Fibroblast of the conjunctiva (primary cell): ENCODE data around the gene NFIB.

Experiments
- DNase-seq: peaks from one replicate; pipeline ENCODE4 v3.0.0-alpha.2; 2010; ENCODE audit warnings: low read depth

NFIB gene

DNA sequence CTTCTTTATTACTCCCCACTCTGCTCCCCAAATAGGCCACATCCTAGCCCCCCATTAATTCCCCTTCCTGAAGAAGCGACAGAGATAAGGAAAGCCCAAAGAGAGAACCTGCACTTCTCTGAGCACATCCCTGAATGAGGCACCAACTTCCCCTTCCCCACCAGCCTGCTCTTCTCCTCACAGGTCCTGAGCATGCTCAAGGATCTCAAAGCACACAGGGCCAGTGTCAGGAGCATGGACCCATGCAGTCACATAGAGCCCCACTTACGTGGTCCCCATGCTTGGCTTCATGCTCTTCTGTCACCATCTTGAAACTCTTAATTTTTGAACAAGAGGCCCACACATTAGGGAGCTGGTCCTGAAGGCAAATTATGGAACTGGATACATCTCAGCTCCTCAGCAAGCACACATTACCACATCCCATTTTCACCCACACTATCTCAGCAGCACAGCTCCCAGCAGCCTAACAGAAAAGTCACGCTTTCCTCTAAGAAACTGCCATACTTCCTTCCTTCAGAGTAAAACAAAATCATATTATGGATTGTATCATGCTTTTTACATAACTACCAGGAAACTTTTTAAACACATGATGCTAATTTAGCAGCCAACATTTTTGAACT is 99.8 kb downstream of the NFIB start:
- no peak for DNase-seq

DNA sequence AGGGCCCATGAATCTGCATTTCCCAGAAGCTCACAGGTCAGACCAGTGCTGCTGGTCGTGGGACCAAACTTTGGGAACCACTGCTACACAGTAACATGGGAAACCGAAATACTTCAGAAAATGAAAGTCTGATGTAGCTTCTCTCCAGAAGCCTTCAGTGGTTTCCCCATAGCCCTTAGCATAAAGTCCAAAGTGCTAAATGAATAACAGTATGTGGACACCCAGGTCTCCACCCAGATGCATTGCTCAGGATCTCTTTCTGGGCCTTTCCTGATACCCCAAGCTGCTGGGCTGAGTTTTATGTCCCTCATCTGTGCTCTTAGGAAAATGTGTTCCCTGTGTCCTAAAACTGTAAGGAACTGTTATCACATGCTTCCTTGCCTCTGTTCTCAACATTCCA is 100.4 kb downstream of the NFIB start:
- no peak for DNase-seq

DNA sequence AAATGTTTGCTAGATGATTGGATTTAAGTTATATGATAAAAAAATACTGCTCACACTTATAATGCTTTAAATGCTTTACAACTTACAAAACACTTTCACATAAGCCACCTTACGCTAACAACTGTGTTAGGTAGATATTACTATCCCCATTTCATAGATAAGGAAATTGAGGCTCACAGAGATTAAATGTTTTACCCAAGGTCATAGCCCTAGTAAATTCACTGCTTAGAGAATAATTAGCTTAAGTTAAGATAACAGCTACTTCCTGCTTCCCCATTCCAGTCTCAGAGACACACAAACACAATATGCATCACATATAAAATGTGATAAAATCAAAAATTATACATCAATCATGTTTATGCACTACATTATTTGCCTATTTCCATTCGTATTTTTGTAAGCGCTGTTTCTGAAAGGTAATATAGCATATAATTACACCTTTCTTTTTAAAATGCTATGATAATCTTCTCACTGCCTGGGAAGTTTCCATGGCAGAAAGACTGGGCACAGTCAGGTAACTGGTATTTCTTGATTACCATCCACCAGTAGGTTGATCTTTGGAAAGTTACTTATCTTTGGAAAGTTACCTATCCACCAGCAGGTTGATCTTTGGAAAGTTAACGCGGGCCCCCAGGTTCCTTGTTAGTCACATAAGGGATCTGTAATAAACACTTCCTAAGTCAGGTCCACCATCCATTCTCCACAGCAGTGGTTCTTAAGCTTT is 101.1 kb downstream of the NFIB start:
- no peak for DNase-seq

GRCh38 chr9:14212077-14212476 is 101.9 kb downstream of the NFIB start:
- no peak for DNase-seq

DNA sequence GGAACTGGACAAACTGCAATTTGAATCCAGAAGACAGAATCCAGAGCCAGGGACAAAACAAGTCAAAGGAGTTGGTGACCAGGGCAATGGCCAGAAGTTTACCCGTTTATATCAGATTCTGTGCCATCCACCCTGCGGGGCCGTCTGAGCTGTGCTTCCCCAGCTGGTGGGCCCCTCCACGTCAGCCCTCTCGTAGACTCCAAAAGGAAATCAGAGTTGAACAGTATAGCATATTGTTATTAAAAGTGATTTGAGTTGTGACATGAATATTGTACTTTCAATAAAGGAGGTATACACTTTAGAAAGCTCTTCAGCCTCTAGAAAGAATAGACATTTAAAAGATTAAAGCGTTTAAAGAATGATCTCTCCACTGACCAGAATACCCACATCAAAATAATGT is 102.4 kb downstream of the NFIB start:
- DNase-seq = no peak

DNA sequence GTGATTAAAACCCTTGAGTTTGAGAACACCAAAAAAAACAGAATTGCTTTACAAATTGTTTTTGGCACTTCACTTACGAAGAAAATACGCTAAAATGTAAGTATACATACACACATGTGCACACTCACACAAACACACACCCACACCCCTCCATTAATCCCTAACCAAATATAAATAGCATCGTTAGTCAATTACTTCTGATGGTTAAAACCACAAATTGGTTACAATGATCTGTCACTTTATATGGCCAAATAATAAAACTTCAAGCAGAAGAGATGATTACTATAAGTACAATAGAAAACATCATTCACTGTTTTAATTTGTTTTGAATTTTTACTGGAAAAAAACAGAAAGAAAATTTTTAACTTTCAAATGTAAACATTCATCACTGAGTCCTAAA is 103.5 kb downstream of the NFIB start:
- no peak for DNase-seq

- no peak for DNase-seq
These were observed 104.3 kb downstream of the NFIB start for GRCh38 chr9:14209399-14210345.

DNA sequence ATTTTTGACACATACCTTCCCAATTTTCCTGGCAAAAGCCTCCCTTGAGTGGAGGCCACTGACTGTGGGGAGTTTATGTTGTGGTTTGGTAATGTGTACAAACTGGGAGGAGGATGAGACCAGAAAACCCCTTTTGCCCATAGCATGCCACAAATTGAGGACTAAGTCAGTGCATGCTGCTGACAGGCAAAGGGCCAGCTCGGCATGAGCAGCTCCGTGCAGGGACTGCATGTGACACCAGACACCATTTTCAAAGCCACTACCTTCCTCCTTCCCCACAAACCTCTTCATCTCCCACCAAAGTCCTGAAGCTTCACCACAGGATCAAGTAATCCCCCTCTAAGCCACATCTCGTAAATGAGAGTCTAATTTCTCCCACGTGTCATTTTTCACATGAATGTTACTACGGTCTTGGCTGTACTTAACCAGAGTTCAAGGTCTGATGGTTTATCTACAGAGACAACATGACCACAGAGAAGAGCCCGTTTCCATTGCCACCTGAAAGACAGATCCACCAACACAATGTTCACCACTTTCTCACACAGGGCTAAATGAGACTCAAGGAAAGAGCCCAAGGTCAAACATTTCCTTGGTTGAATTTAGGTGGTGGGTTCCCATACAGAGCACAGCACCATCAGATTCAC is 106.5 kb downstream of the NFIB start:
- no peak for DNase-seq

- DNase-seq = peak; percentile 36
These were observed 108.5 kb downstream of the NFIB start for GRCh38 chr9:14205463-14205862.

DNA sequence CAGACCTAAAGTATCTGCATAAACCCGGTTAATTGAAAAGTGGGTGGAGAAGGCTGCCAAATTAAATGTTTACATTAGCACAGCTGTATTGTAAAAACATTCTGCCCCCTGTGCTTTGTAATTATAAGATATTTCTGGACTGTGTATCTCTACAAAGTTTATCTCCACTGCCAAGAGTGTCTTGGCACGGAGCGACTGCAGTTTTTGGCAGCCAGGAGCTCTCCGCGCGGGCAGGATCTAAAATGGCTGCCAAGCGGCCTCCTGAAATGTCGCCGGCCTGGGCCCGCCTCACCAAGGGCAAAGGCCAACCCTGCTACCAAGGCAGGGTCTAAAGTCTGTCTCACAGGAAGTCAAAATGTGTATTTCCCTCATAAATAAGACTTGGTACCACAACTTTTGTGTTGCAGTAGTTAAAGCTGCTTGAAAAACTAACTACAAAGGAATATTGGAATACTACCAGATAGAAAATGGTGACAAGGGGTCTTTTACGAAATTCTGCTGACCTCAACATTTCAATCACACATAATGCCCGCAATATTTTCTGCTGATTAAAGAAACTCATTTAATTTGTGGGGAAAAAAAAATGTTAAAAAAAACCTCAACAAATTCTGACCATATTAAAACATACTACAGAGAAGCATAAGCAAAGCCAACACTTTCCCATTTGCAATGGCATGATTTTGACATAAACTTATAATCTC is 110.4 kb downstream of the NFIB start:
- DNase-seq = no peak

GRCh38 chr9:14198841-14199455 is 115.0 kb downstream of the NFIB start:
- DNase-seq = peak; percentile 48

DNA sequence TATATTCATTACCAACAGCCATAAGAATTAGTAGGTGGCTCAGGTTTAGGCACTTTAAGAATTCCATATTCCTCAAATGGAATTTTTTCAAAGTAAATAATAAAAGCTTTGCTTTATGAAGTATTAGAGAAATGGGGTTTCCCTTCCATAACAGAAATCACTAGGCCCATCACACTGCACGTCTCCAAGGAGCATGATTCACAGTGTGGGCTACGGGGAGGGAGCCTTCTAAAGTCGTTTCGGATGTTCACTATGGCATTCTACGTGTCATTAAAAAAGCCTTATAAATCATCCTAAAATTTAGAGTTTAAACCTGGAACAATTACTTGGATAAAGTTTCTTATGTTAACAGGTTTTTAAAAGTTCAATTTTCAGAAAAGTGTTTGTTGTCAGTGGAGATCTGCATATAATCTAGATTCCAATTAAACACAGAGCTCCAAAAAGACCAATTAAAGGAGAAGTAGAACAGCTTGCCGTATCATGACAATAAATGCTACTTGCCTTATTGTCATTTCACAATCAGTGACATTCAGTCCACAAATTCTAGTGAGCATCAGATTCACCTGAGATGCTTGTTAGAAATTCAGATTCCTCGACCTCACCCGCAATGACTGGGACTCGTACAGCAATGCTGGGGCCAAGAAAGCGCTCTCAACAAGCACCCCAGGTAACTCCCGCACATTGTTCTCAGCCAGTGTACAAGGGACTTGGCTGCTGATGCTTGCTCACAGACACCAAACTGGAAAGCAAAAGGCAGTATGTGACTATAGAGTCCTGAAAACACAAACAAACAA is 115.7 kb downstream of the NFIB start:
- no peak for DNase-seq

GRCh38 chr9:14197325-14197858 is 116.5 kb downstream of the NFIB start:
- DNase-seq = no peak

DNA sequence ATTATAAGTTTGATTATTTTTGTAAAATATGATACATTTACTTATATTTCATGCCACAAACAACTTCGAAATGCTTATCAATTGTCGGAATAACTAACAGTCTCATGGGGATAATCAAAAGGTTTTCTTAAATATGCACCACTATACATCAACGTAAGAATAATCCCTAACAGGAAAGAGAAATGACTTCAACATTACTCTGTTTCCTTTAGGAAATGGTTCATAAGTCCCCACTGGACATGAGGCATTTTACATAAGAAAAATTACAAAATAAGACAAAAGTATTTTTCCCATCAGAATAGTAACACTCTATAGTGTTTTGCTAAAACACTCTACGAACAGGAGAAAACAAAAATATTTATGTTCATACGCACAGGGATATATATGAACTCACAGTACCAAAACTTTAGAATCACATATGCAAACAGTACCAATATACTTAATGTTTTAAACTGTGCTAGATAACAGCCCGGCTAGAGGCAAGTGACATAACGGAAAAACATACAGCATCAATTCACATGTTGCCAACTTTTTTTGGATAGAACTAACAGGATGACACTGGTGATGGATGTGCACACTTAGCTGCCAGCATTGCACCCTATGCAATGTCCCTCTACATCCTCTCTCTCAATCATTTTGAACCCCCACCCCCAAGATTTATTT is 120.5 kb downstream of the NFIB start:
- DNase-seq = no peak

- DNase-seq = no peak
These were observed 121.4 kb downstream of the NFIB start for GRCh38 chr9:14192556-14192955.

DNA sequence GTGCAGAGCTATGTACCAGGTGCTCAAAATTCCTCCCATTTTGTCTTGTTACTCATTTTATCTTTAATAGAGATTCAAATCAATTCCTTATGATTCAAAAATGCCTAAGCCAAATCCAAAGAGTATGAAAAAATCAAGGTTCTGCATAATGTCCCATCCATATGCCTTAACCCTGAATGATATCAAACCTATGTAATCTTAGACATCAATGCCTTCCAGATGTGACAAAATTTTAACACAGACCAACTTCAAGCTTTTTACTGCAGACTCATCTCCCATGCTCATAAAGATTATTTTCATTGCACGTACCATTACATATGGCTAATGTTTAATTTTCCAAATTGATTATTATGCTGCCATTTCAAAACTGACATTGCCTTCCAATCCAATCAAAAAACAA is 122.4 kb downstream of the NFIB start:
- DNase-seq = no peak

- no peak for DNase-seq
These were observed 123.7 kb downstream of the NFIB start for GRCh38 chr9:14190240-14190639.

DNA sequence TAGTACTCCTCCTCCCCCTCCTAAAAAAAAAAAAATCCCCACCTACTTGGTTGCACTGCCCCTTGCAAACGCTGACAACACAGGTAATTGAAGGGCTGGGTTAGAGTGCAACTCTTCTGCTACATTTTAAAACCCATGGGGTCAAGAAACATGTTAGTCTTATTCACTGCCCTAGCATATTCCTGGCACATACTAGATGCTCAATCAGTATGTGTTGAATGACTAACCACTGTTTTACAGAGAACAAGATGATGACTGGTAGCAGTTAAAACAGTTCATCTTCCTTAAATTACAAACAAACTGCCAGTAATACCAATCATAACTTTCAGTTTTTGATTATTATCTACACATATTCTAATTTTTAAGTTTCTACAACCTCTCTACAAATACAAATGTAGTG is 124.4 kb downstream of the NFIB start:
- no peak for DNase-seq

- DNase-seq = no peak
These were observed 124.8 kb downstream of the NFIB start for GRCh38 chr9:14189146-14189545.

GRCh38 chr9:14188538-14188937 is 125.4 kb downstream of the NFIB start:
- DNase-seq = no peak
